ENCODE measurements around the gene OTUD5.
A peak's percentile ranks its signal among the peaks of the same experiment; 100 is the strongest.

OTUD5 gene

DNA sequence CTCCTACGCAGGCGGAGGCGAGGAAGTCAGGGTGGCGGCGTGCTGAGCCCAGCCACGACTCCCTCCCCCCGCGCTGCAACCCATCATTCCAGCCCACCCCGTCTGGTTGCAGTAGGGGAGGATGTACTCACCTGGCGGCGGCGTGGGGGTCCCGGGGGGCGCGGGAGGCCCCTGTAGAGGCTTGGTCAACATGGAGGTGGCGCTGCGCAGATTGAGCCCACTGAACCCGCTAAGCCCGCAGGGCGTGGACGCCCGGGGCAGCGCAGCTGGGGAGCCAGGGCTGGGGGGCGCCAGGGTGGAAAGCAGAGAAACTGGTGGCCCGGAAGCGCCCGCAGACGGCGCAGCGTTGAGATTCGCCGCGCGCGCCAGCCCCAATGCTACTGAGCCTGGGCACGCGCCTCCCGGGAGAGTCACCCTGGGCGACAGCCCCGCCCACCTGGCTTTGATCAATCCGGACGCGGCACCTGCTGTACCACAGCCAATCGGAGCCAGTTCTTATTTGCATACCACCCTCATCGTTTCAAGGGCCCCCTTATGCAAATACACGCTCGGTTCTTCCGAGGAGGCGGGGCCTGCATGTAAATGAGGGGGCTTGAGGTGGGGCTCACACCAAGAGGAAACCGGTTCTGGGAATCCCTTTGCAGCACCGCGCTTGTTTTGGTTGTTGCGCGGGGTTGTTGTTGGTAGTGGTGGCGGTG lies 38.6 kb downstream of the OTUD5 start, which contains the start of gene PIM2:
Gene PIM2 (minus strand): TSS at position 382 of the 698 bp plus-strand sequence. CDS start 190 bp downstream, at position 192.
- H3K36me3 ChIP-seq (ENCODE audit: control insufficient read depth, insufficient read depth, low read length, severe bottlenecking), result peaks cover 18% of the 10 kb centered on the region
- DNase-seq (ENCODE audit: low read depth), result peak; percentile 81

DNA sequence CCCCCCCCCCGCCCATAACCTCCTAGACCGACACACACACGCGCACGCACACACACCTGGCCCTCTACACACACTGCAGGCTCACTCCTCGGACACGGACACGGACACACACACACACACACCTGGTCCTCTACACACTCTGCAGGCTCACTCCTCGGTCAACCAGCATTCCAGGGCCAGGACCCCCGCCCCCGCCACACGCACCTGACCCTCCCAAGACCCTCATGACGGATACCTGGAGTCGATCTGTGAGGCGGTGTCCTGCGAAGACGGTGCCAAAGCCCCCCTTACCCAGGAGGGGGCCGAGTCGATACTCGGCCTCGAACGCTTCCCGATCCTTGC lies 39.1 kb downstream of the OTUD5 start:
- H3K4me3 ChIP-seq (ENCODE audit: low read length), result peak overlapping the region; percentile 67
- peaks cover 16% of the 10 kb centered on the region for H3K4me1 ChIP-seq (ENCODE audit: control insufficient read depth, insufficient read depth, low read length)
- no peak for DNase-seq (ENCODE audit: low read depth)
- no peaks in the 10 kb centered on the region for H3K9me3 ChIP-seq (ENCODE audit: control insufficient read depth, low read length)
- H3K36me3 ChIP-seq (ENCODE audit: control insufficient read depth, insufficient read depth, low read length, severe bottlenecking), result peaks cover 13% of the 10 kb centered on the region
- H3K27me3 ChIP-seq (replicated peaks; ENCODE audit: control insufficient read depth, insufficient read depth, low read length), result no peaks in the 10 kb centered on the region
- H3K9ac ChIP-seq (ENCODE audit: low read length), result peak overlapping the region; percentile 60

More for the DNA sequence above, 38.6 kb downstream of the OTUD5 start, which contains the start of gene PIM2:
- H3K9me3 ChIP-seq (ENCODE audit: control insufficient read depth, low read length), result no peaks in the 10 kb centered on the region
- peak within 1 kb of the TSS; percentile 67 for H3K4me3 ChIP-seq (ENCODE audit: low read length)
- H3K27me3 ChIP-seq (replicated peaks; ENCODE audit: control insufficient read depth, insufficient read depth, low read length), result no peaks in the 10 kb centered on the region
- peak within 1 kb of the TSS; percentile 60 for H3K9ac ChIP-seq (ENCODE audit: low read length)
- H3K4me1 ChIP-seq (ENCODE audit: control insufficient read depth, insufficient read depth, low read length), result peaks cover 16% of the 10 kb centered on the region

DNA sequence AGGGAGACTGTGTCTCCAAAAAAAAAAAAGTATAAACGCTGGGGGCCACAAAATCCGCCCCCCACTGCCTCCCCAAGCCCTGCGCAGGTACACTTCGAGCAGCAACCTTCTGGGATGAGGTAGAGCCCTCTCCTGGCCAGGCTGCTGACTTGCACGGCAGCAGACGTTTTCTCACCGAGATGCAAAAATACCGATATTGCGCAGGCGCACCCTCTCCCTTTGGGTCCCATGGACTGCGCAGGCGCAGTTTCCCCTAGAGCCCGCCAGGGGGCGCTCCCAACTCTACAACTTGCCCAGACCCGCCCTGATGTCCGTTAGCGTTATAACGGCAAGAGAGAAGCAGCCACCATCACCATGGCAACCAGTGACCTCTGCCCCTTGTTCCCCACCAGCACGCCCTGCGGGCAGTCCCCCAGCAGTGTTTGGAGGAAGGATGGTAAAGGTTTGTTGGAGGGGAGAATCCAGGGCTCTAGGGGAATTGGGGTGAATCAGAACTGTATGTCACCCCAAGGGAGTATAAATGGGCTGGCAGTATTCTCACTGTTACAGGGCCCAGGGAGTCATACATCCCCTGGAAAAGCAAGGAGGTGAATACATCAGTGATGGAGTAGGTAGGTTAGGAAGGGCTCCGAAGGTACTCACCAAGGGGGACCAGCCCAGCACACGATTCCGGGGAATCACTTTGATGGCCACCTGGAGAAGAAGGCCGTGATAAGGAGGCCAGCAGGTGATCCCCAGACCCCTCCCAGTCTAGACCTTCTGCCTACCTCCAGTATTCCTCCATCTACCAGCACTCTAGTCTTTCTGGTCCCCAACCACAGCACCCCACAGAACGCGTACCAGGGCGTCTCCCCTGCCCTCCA lies 40.0 kb downstream of the OTUD5 start:
- peak; percentile 90 for DNase-seq (ENCODE audit: low read depth)
- H3K36me3 ChIP-seq (ENCODE audit: control insufficient read depth, insufficient read depth, low read length, severe bottlenecking), result peaks cover 4% of the 10 kb centered on the region
- peaks cover 16% of the 10 kb centered on the region for H3K4me1 ChIP-seq (ENCODE audit: control insufficient read depth, insufficient read depth, low read length)
- no peaks in the 10 kb centered on the region for H3K27me3 ChIP-seq (replicated peaks; ENCODE audit: control insufficient read depth, insufficient read depth, low read length)
- no peaks in the 10 kb centered on the region for H3K9me3 ChIP-seq (ENCODE audit: control insufficient read depth, low read length)
- H3K4me3 ChIP-seq (ENCODE audit: low read length), result no peak overlapping the region
- H3K9ac ChIP-seq (ENCODE audit: low read length), result no peak overlapping the region

DNA sequence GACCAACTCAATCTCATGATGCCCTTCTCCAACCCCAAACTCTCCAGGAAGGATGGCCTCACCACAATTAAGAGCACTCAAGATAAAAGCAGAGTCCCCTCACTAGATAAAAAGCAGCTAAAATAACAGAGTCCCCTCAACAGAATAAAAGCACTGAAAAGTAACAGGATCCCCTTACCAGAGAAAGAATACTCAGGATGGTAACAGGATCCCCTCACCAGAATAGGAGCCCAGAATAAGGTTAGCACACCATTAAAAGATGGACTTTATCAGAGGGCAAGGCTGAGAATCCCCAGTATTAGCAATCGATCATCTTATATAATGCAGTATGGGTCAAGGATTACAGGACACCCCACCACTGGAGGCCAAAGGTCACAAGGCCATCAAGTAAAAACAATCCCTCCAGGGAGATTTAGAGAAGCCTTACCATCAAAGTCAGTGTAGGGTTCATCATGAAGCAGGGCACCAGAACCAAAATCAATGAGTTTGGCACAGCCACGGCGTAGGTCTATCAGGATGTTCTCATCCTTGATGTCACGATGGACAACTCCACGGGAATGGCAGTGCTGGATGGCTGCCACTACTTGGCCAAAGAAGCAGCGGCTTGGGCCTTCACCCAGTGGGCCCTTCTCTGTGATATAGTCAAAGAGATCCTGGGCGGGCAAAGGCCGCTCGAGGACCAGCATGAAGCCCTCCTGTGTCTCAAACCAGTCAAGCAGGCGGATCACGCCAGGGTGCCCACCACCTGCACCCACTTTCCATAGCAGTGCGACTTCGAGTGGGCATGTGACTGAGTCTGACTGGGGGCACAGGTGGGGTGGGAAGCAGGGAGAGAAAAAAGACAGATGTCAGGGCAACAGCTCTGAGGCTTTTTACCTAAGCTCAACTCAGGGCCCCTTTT lies 42.6 kb downstream of the OTUD5 start:
- peaks cover 10% of the 10 kb centered on the region for H3K4me1 ChIP-seq (ENCODE audit: control insufficient read depth, insufficient read depth, low read length)
- no peak overlapping the region for H3K9ac ChIP-seq (ENCODE audit: low read length)
- no peaks in the 10 kb centered on the region for H3K9me3 ChIP-seq (ENCODE audit: control insufficient read depth, low read length)
- DNase-seq (ENCODE audit: low read depth), result no peak
- no peak overlapping the region for H3K4me3 ChIP-seq (ENCODE audit: low read length)
- no peaks in the 10 kb centered on the region for H3K36me3 ChIP-seq (ENCODE audit: control insufficient read depth, insufficient read depth, low read length, severe bottlenecking)
- no peaks in the 10 kb centered on the region for H3K27me3 ChIP-seq (replicated peaks; ENCODE audit: control insufficient read depth, insufficient read depth, low read length)

DNA sequence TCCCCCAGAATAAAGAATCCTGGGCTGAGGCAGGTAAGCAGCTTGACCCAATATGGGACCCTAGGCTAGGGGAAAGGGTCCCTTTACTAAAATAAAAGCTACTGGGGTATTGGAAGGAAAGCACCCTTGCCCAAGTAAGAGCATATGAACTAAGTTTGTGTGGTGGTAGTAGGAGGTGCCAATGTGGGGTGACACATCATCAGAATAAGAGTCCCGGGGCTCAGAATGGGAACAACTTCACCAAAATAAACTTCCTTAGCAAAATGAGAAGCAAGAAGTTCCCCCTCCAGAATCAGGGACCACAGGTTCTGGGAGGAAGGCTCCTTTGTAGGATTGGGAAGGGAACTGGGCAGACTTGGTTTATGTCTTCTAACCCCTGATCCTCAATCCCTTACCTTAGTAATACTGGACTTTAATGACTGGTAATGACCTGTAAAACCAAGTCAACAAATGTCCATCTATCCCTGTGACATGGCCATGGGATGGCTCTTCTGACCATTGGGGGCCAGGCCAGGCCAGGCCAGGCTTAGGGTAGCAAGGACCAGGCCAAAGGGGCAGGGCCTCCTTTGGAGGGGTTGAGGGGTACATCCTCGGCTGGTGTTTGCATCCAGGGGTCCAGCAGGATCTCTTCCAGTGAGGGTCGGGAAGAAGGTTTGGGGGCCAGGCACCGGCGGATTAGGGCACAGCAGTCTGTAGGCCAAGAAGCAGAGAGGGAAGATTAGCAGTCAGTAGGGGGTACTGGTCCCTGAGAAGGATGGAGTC lies 43.6 kb downstream of the OTUD5 start:
- Histone ChIP-seq H3K36me3 (ENCODE audit: control insufficient read depth, insufficient read depth, low read length, severe bottlenecking) (no peaks in the 10 kb centered on the region), H3K27me3 (replicated peaks; ENCODE audit: control insufficient read depth, insufficient read depth, low read length) (no peaks in the 10 kb centered on the region), H3K9me3 (ENCODE audit: control insufficient read depth, low read length) (no peaks in the 10 kb centered on the region), H3K4me3 (ENCODE audit: low read length) (no peak overlapping the region), H3K4me1 (ENCODE audit: control insufficient read depth, insufficient read depth, low read length) (peaks cover 4% of the 10 kb centered on the region), H3K9ac (ENCODE audit: low read length) (no peak overlapping the region)
- no peak for DNase-seq (ENCODE audit: low read depth)

DNA sequence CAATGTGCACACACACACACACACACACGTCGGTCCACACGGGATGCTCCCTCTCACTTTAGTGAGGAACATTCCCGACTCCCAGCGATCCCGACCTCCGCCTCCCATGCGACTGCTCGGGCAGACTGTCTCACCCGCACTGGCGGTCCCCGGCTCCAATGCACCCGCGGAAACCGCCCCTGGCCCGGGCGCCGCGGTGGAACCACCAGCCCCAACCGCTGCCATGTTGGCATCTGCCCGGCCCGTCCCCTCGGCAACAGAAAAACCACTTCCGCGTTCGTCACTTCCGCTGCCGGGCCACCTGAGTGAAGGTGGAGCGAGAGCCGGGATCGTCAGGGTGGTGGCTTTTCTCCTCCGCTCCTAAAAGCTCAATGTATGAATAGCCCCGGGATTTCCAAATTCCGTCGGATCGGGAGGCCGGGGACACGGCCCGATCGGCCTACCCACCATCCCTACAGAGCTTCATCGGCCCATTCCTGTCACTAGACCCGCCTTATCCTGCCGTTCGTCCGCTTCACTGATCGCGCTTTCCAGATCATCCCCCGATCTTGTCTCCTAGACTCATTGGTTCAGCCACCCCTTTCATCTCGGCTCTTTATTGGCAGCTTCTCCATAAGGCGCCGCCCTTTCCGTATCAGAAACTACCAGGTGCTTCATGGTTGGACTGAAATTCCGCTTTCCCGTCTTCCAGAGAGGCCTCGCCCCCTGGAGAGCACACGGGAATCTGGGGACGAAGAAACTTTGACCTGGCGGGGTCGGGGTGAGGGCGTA lies 45.8 kb downstream of the OTUD5 start, which contains the start of gene SLC35A2:
Gene SLC35A2 (minus strand): TSS at position 235 of the 771 bp plus-strand sequence. CDS start 10 bp downstream, at position 225.
- Histone ChIP-seq H3K9ac (ENCODE audit: low read length) (peak within 1 kb of the TSS; percentile 86), H3K4me1 (ENCODE audit: control insufficient read depth, insufficient read depth, low read length) (no peaks in the 10 kb centered on the region), H3K27me3 (replicated peaks; ENCODE audit: control insufficient read depth, insufficient read depth, low read length) (no peaks in the 10 kb centered on the region), H3K36me3 (ENCODE audit: control insufficient read depth, insufficient read depth, low read length, severe bottlenecking) (no peaks in the 10 kb centered on the region), H3K4me3 (ENCODE audit: low read length) (peak within 1 kb of the TSS; percentile 89), H3K9me3 (ENCODE audit: control insufficient read depth, low read length) (no peaks in the 10 kb centered on the region)
- DNase-seq (ENCODE audit: low read depth), result peak; percentile 82

DNA sequence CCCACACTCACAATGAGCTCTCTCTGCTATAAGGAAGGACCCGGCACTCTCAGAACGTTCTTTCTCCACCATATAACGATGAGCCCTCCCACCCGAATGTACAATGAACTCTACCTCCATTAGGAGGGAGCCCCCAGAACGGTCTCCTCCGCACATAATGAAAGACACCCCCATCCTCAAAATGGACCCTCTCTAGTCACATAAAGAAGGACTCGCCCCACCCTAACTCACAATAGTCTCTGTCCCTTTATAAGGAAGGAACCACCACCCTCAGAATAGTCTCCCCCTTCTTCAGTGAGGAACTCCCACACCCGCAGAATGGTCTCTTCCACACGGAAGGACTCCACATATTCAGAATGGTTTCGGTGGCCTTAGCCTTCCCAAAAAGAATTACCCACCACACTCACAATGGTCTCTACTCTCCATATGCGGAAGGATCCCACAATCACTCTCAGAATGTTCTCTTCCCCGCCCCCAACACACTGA lies 46.4 kb downstream of the OTUD5 start:
- peak; percentile 42 for DNase-seq (ENCODE audit: low read depth)
- Histone ChIP-seq H3K36me3 (ENCODE audit: control insufficient read depth, insufficient read depth, low read length, severe bottlenecking) (peaks cover 6% of the 10 kb centered on the region), H3K4me3 (ENCODE audit: low read length) (peak overlapping the region; percentile 89), H3K4me1 (ENCODE audit: control insufficient read depth, insufficient read depth, low read length) (no peaks in the 10 kb centered on the region), H3K27me3 (replicated peaks; ENCODE audit: control insufficient read depth, insufficient read depth, low read length) (no peaks in the 10 kb centered on the region), H3K9me3 (ENCODE audit: control insufficient read depth, low read length) (no peaks in the 10 kb centered on the region), H3K9ac (ENCODE audit: low read length) (peak overlapping the region; percentile 86)

DNA sequence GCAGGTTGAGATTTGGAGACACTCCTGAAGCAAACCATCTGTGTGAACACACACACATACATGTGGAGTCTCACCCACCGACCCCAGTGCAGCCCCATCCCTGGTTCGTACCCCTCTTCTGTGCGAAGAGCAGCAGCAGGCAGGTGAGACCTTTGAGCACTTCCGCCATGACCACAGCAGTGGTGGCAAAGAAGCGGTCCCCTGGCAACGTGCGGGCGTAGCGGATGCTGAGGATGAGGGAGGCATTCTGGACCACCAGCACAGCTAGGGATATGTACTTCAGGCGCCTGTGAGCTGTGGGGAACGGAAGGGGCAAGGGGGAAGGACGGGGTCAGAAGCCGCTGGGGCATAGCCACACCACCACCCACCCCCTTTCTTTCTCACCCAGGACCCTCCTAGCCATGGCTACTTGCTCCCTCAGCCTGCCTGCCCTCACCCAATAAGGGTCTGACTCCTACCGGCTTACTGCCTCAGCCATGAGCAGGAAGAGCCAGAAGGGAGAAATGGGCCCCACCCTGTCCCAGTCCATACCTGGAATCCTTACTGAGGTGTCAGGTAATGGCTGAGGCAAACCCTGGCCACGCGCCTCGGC lies 47.6 kb downstream of the OTUD5 start:
- no peaks in the 10 kb centered on the region for H3K27me3 ChIP-seq (replicated peaks; ENCODE audit: control insufficient read depth, insufficient read depth, low read length)
- H3K4me3 ChIP-seq (ENCODE audit: low read length), result peak overlapping the region; percentile 89
- no peaks in the 10 kb centered on the region for H3K9me3 ChIP-seq (ENCODE audit: control insufficient read depth, low read length)
- H3K9ac ChIP-seq (ENCODE audit: low read length), result no peak overlapping the region
- no peaks in the 10 kb centered on the region for H3K4me1 ChIP-seq (ENCODE audit: control insufficient read depth, insufficient read depth, low read length)
- DNase-seq (ENCODE audit: low read depth), result no peak
- H3K36me3 ChIP-seq (ENCODE audit: control insufficient read depth, insufficient read depth, low read length, severe bottlenecking), result peaks cover 14% of the 10 kb centered on the region

DNA sequence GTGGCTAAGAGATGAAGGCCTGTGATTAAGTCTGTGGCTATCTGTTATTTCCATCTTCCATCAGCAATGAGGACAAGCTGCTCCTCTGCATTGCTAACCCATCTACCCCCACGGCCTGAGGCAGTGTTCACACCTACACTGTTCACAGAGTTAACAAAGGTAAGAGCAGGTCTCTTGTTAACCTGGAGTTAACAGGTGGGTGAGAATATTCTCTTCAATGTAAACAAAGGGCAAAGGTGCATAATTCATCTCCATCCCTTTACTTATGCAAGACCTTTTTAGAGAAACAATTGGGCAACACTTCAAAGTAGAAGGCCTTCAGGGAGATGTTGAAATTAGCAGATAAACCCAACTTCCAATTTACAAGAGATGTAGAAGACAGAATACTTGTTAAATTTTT lies 48.8 kb downstream of the OTUD5 start:
- Histone ChIP-seq H3K9ac (ENCODE audit: low read length) (no peak overlapping the region), H3K27me3 (replicated peaks; ENCODE audit: control insufficient read depth, insufficient read depth, low read length) (no peaks in the 10 kb centered on the region), H3K4me3 (ENCODE audit: low read length) (no peak overlapping the region), H3K4me1 (ENCODE audit: control insufficient read depth, insufficient read depth, low read length) (no peaks in the 10 kb centered on the region), H3K36me3 (ENCODE audit: control insufficient read depth, insufficient read depth, low read length, severe bottlenecking) (peaks cover 15% of the 10 kb centered on the region), H3K9me3 (ENCODE audit: control insufficient read depth, low read length) (no peaks in the 10 kb centered on the region)
- DNase-seq (ENCODE audit: low read depth), result no peak

Measured in adipocyte (in vitro differentiated cells).